Measurements from ENCODE around the gene UGGT1.

GRCh38 chr2:128164311-128164710 lies 73.3 kb downstream of the UGGT1 start:
- TF ChIP-seq TAF1 (IDR thresholded peaks at IDR 0.05; ENCODE audit: borderline replicate concordance, low read depth, low read length) (no peak), POLR2A (IDR thresholded peaks at IDR 0.05; ENCODE audit: low read depth, low read length) (no peak)

All from GM12892 (cell line).